ENCODE measurements around the gene ARX.

DNA sequence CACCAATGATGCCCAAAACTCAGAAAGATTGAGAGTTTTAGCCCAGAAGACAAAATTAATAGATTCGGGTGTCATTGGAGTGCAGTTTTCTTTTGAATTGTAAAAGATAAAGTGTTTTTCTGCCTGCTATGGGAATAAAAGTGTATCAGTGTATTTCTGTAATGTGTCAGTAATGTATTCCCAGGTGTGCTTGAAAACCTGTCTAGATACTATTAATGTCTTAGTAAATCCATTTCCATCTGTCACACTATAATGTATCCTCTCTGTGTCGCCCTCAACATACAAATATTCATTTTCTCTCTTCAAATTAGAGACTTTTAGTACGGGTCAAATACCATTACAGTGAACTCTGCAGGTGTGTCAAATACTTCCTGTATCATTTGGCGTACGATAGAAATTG, 43.5 kb upstream of the ARX start:
- no peak for TF ChIP-seq POLR2A (IDR thresholded peaks at IDR 0.05)
- TF ChIP-seq, protein P1, sequence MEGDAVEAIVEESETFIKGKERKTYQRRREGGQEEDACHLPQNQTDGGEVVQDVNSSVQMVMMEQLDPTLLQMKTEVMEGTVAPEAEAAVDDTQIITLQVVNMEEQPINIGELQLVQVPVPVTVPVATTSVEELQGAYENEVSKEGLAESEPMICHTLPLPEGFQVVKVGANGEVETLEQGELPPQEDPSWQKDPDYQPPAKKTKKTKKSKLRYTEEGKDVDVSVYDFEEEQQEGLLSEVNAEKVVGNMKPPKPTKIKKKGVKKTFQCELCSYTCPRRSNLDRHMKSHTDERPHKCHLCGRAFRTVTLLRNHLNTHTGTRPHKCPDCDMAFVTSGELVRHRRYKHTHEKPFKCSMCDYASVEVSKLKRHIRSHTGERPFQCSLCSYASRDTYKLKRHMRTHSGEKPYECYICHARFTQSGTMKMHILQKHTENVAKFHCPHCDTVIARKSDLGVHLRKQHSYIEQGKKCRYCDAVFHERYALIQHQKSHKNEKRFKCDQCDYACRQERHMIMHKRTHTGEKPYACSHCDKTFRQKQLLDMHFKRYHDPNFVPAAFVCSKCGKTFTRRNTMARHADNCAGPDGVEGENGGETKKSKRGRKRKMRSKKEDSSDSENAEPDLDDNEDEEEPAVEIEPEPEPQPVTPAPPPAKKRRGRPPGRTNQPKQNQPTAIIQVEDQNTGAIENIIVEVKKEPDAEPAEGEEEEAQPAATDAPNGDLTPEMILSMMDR (IDR thresholded peaks at IDR 0.05) = no peak

Measured in testis (tissue), 2 donors.